ENCODE measurements around the gene LY86. TPM values are rescaled to one million over a fixed set of nuclear protein-coding genes. Genes with fewer than 3 reads are reported as not detected.
A peak's percentile ranks its signal among the peaks of the same experiment; 100 is the strongest.

The LY86 gene
- total and polyA plus RNA-seq, 9 of the 15 experiments (the other 6 are each of a cell fraction or from before 2014, with no cell fraction given): 0.08 to 0.20 TPM; not detected in 7

DNA sequence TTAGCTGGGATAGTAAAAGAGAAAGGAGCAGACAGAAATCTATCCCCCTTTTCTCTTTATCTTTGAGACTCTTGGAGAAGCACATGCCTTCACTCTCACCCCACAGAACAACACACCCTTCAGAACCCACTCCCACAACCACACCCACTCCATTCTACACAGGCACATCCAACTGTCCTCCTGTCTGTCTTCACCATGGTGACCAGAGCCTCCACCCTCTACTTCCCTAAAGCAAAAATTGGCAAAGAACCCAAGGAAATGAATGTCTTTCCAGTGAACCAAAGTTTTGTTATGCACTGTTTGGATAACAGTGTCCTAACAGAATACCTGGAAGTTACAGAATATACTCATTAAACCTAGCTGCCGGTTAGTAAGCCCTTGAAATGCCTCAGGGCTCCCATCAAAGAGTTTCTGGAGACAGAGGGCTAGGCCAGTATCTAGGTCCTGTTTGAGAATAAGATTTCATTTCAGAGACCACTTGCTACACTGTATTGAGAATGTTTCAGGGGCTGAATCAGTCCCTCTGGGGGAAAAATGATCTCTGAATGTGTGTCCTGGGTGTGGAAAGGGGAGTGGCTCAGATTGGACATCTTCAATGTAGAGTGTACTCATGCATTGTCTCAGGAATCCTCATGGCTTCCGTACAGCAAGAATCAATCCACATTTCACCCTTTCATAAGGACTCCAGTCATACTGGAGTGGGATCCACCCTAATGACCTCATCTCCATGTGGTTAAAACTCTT is 101.1 kb downstream of the LY86 start (continued):
- TF ChIP-seq ILK (tag; IDR thresholded peaks at IDR 0.05; ENCODE audit: borderline replicate concordance, low read depth) (no peak), ELF4 (CRISPR knock-in tag; IDR thresholded peaks at IDR 0.05) (0 out of 2 replicates have a peak, but pooled peaks have one; percentile 55)
- TF ChIP-seq, protein P1, sequence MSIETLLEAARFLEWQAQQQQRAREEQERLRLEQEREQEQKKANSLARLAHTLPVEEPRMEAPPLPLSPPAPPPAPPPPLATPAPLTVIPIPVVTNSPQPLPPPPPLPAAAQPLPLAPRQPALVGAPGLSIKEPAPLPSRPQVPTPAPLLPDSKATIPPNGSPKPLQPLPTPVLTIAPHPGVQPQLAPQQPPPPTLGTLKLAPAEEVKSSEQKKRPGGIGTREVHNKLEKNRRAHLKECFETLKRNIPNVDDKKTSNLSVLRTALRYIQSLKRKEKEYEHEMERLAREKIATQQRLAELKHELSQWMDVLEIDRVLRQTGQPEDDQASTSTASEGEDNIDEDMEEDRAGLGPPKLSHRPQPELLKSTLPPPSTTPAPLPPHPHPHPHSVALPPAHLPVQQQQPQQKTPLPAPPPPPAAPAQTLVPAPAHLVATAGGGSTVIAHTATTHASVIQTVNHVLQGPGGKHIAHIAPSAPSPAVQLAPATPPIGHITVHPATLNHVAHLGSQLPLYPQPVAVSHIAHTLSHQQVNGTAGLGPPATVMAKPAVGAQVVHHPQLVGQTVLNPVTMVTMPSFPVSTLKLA (conservative IDR thresholded peaks at IDR 0.05): 0 out of 4 replicates have a peak, but pooled peaks of 1 of the 2 experiments have one; percentile 1

DNA sequence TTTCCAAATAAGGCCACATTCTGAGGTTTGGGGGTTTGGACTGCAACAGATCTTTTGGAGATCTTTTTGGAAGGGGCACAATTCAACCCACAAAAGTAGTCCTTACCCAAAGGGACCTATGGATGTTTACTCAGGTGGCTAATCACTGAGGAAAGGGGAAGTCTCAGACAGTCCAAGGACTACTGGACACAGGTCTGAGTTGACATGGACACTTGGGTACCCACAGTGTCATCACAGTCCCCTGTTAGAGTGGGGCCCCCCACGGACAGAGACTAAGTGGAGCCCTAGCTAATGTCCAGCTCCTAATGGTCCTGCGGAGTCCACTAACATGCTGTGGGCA is 101.6 kb downstream of the LY86 start:
- CTCF ChIA-PET (ENCODE audit: low intra/inter-chr PET ratio): no interaction called here
- DNase-seq (ENCODE audit: extremely low read depth in 1 of 4, low spot score in 3 of 4) (no peak), ATAC-seq (no peak), FAIRE-seq (no peak)
- H3K79me2 ChIP-seq (ENCODE audit: control insufficient read depth, insufficient read depth, low read length): peaks cover 11% of the 10 kb centered on the region; the same call in 2 of the 3 replicates
- H3K9ac ChIP-seq (ENCODE audit: insufficient read depth in 1 of 2, low read depth in 2 of 2, low read length in 2 of 2): no peak overlapping the region
- in situ Hi-C loops (cut with MboI) (loop anchor here (25.0 kb wide), 1 partner anchor 547 kb away; no protein-coding TSS in a partner anchor), intact Hi-C loops (cut with micrococcal nuclease) (no loop called here)
- TF ChIP-seq, protein P2, sequence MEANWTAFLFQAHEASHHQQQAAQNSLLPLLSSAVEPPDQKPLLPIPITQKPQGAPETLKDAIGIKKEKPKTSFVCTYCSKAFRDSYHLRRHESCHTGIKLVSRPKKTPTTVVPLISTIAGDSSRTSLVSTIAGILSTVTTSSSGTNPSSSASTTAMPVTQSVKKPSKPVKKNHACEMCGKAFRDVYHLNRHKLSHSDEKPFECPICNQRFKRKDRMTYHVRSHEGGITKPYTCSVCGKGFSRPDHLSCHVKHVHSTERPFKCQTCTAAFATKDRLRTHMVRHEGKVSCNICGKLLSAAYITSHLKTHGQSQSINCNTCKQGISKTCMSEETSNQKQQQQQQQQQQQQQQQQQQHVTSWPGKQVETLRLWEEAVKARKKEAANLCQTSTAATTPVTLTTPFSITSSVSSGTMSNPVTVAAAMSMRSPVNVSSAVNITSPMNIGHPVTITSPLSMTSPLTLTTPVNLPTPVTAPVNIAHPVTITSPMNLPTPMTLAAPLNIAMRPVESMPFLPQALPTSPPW (CRISPR knock-in tag; IDR thresholded peaks at IDR 0.05): 0 out of 2 replicates have a peak, but pooled peaks have one; percentile 17
- TF ChIP-seq RBM15 (IDR thresholded peaks at IDR 0.05; ENCODE audit: insufficient read depth, low read length): no peak
- peak; percentile 49; the same call in 1 of the 2 replicates for TF ChIP-seq ATF7 (IDR thresholded peaks at IDR 0.05)
- TF ChIP-seq SPI1 (IDR thresholded peaks at IDR 0.05; ENCODE audit: borderline replicate concordance, low read depth, low read length): peak; percentile 62; the same call in 1 of the 2 replicates
- TF ChIP-seq FOXA3 (CRISPR knock-in tag; conservative IDR thresholded peaks at IDR 0.05 in 1 of 2, IDR thresholded peaks at IDR 0.05 in 1 of 2): peak; percentile 67 to 78; a peak in 3 of 4 replicates
- peak in 1 of 2 experiments; percentile 89; a peak in 1 of 4 replicates for TF ChIP-seq SRF (CRISPR knock-in tag; IDR thresholded peaks at IDR 0.05)
- TF ChIP-seq, protein P3, sequence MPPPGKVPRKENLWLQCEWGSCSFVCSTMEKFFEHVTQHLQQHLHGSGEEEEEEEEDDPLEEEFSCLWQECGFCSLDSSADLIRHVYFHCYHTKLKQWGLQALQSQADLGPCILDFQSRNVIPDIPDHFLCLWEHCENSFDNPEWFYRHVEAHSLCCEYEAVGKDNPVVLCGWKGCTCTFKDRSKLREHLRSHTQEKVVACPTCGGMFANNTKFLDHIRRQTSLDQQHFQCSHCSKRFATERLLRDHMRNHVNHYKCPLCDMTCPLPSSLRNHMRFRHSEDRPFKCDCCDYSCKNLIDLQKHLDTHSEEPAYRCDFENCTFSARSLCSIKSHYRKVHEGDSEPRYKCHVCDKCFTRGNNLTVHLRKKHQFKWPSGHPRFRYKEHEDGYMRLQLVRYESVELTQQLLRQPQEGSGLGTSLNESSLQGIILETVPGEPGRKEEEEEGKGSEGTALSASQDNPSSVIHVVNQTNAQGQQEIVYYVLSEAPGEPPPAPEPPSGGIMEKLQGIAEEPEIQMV (tag; conservative IDR thresholded peaks at IDR 0.05; ENCODE audit: low read depth): no peak
- no peak for TF ChIP-seq ATF1 (CRISPR knock-in tag; IDR thresholded peaks at IDR 0.05)
- no peak for TF ChIP-seq ATF1 (tag; IDR thresholded peaks at IDR 0.05)
- H3K9me3 ChIP-seq (replicated peaks; ENCODE audit: control insufficient read depth, insufficient read depth, low read depth, low read length): peaks cover 13% of the 10 kb centered on the region
- H2AFZ ChIP-seq (ENCODE audit: low read depth, low read length): peak overlapping the region; percentile 37; the same call in 1 of the 2 replicates
- H3K4me2 ChIP-seq (ENCODE audit: insufficient read depth, low read length): no peak overlapping the region
- no TSS peak for BruUV-seq (replicated peaks)
- H3K4me3 ChIP-seq: no peak overlapping the region
- H3K27ac ChIP-seq (ENCODE audit: extremely low read depth, low read depth, low read length): peak overlapping the region; percentile 37; the same call in 2 of the 3 replicates
- no peaks in the 10 kb centered on the region for H3K9me1 ChIP-seq (ENCODE audit: control insufficient read depth, insufficient read depth, low read length)
- no peaks in the 10 kb centered on the region for H3K36me3 ChIP-seq (ENCODE audit: control insufficient read depth, insufficient read depth, low read length)
- H3K4me1 ChIP-seq (replicated peaks in 1 of 2; ENCODE audit: control insufficient read depth in 2 of 2, insufficient read depth in 2 of 2, low read length in 2 of 2): peaks cover 30 to 58% of the 10 kb centered on the region in 2 experiments
- POLR2A ChIA-PET: no interaction called here
- H4K20me1 ChIP-seq (replicated peaks; ENCODE audit: control insufficient read depth, insufficient read depth, low read length): no peaks in the 10 kb centered on the region
- no peaks in the 10 kb centered on the region; a peak in 1 of 5 replicates for H3K27me3 ChIP-seq (ENCODE audit: control insufficient read depth in 2 of 2, insufficient read depth in 2 of 2, low read length in 2 of 2)
- 87% methylated on average over 2 of the region's 2 CpGs for WGBS (ENCODE audit: insufficient coverage, low coverage, missing lambda C conversion rate)
